Vagina (tissue), 2 donors: ENCODE measurements around the gene RANBP2.
"Not testable (repeated sequence)": the region's sequence is repeated elsewhere in the genome, so short reads cannot be mapped to it uniquely, and the experiment has no call there.

Experiments used
- POLR2A ChIP-seq, 2 donors: fragments of 450-650 bp; IDR thresholded peaks; one replicate each; pipeline ENCODE4 v1.6.1; 2017; ENCODE audit warnings: antibody characterized with exemption in 2 of 2, mild to moderate bottlenecking in 2 of 2, moderate library complexity in 2 of 2
- POLR2AphosphoS5 ChIP-seq, 2 donors: sonication (generic); formaldehyde crosslinking; IDR thresholded peaks; one replicate each; pipeline ENCODE4 v1.9.0; 2017; ENCODE audit warnings: antibody characterized with exemption in 2 of 2, mild to moderate bottlenecking in 2 of 2, low read depth in 1 of 2; ENCODE audit not compliant: insufficient read depth in 1 of 2

GRCh38 chr2:108680805-108681204, 38.5 kb upstream of the RANBP2 start:
- not testable (repeated sequence) for TF ChIP-seq POLR2A (IDR thresholded peaks at IDR 0.05); POLR2AphosphoS5 (IDR thresholded peaks at IDR 0.05; ENCODE audit: insufficient read depth in 1 of 2, low read depth in 1 of 2)
